ENCODE measurements around the gene FKBP2.

DNA sequence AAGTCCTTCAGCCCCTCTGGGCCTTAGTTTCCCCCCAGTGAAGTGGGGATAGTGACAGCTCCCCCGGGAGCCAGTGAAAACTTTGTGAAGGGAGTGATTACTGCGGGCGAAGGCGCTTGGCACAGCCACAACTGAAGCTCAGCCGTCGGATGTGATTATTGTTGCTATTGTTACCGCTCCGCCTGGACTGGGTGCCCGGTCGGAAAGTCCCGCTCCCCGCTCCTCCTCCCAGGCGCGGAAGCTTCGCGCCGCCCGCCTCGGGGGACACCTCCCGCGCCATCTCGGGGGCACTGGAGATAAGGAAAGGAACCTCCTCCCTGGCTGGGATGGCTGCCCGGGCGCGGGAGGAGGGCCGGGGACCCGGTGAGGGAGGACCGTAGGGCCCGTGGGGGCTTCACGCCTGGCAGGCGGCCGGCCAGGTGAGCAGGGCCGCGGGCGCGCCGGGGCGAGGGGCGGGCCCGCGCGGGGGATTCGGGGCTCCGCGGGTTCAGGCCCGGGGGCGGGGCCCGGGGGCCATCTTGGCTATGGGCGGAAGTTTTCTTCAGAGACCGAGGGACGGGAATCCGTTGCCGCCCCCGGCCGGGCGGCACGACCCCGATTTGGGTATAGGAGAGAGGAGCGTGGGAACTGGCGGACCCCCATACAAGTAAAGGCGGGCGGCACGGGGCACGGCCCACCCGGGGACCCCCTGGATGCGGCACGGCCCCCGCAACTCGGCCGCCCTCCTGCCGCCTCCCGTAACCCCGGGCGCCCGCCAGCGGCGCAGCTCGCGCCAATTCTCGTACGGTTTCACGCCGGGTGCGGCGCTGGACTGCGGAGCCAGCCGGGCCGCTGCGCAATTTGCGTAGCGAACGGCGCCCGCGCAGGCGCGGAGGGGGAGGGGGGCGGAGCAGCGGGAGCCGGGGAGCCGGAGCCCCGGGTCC is 44.3 kb downstream of the FKBP2 start, which contains the start of gene GPR137:
- TF ChIP-seq GATAD2A (CRISPR knock-in tag; IDR thresholded peaks at IDR 0.05) (no peak), MAFK (conservative IDR thresholded peaks at IDR 0.05 in 1 of 2, IDR thresholded peaks at IDR 0.05 in 1 of 2; ENCODE audit: low read length in 2 of 2) (no peak), RAD21 (CRISPR knock-in tag; IDR thresholded peaks at IDR 0.05) (no peak), TAF1 (CRISPR knock-in tag; IDR thresholded peaks at IDR 0.05) (no peak; the same call in 1 of the 2 replicates), ZNF354B (CRISPR knock-in tag; IDR thresholded peaks at IDR 0.05) (no peak), RFX5 (IDR thresholded peaks at IDR 0.05; ENCODE audit: low read depth, low read length) (no peak), ZNF558 (CRISPR knock-in tag; IDR thresholded peaks at IDR 0.05; ENCODE audit: borderline replicate concordance) (no peak), ZNF331 (CRISPR knock-in tag; IDR thresholded peaks at IDR 0.05) (no peak), POLR2AphosphoS5 (IDR thresholded peaks at IDR 0.05; ENCODE audit: low read depth, low read length) (no peak)
- TF ChIP-seq, protein P1, sequence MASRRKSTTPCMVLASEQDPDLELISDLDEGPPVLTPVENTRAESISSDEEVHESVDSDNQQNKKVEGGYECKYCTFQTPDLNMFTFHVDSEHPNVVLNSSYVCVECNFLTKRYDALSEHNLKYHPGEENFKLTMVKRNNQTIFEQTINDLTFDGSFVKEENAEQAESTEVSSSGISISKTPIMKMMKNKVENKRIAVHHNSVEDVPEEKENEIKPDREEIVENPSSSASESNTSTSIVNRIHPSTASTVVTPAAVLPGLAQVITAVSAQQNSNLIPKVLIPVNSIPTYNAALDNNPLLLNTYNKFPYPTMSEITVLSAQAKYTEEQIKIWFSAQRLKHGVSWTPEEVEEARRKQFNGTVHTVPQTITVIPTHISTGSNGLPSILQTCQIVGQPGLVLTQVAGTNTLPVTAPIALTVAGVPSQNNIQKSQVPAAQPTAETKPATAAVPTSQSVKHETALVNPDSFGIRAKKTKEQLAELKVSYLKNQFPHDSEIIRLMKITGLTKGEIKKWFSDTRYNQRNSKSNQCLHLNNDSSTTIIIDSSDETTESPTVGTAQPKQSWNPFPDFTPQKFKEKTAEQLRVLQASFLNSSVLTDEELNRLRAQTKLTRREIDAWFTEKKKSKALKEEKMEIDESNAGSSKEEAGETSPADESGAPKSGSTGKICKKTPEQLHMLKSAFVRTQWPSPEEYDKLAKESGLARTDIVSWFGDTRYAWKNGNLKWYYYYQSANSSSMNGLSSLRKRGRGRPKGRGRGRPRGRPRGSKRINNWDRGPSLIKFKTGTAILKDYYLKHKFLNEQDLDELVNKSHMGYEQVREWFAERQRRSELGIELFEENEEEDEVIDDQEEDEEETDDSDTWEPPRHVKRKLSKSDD (CRISPR knock-in tag; IDR thresholded peaks at IDR 0.05; ENCODE audit: low read depth), result no peak
- TF ChIP-seq, protein P2, sequence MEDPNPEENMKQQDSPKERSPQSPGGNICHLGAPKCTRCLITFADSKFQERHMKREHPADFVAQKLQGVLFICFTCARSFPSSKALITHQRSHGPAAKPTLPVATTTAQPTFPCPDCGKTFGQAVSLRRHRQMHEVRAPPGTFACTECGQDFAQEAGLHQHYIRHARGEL (CRISPR knock-in tag; IDR thresholded peaks at IDR 0.05), result no peak
- TF ChIP-seq, protein P3, sequence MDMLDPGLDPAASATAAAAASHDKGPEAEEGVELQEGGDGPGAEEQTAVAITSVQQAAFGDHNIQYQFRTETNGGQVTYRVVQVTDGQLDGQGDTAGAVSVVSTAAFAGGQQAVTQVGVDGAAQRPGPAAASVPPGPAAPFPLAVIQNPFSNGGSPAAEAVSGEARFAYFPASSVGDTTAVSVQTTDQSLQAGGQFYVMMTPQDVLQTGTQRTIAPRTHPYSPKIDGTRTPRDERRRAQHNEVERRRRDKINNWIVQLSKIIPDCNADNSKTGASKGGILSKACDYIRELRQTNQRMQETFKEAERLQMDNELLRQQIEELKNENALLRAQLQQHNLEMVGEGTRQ (IDR thresholded peaks at IDR 0.05; ENCODE audit: low read depth, low read length), result no peak
- TF ChIP-seq, protein P3 (CRISPR knock-in tag; IDR thresholded peaks at IDR 0.05; ENCODE audit: borderline replicate concordance), result no peak

Measured in HepG2 (cell line).